ENCODE results near the gene ATP5MG.
"Not testable (repeated sequence)": the region's sequence is repeated elsewhere in the genome, so short reads cannot be mapped to it uniquely, and the experiment has no call there.

ATP5MG gene

GRCh38 chr11:118406599-118407166 is 5.3 kb downstream of the ATP5MG start:
- peak; percentile 78 for DNase-seq (ENCODE audit: low read depth)
- TF ChIP-seq CTCF (conservative IDR thresholded peaks at IDR 0.05; ENCODE audit: low read depth, low read length), result no peak

GRCh38 chr11:118410055-118410745 is 8.8 kb downstream of the ATP5MG start:
- H3K4me3 ChIP-seq (ENCODE audit: low read depth, low read length), result no peak overlapping the region
- TF ChIP-seq CTCF (conservative IDR thresholded peaks at IDR 0.05; ENCODE audit: low read depth, low read length), result no peak
- no peak for DNase-seq (ENCODE audit: low read depth)

More at GRCh38 chr11:118406599-118407166, 5.3 kb downstream of the ATP5MG start:
- H3K4me3 ChIP-seq (ENCODE audit: low read depth, low read length), result no peak overlapping the region

GRCh38 chr11:118411530-118411929 is 10.1 kb downstream of the ATP5MG start:
- no peak for DNase-seq (ENCODE audit: low read depth)
- H3K4me3 ChIP-seq (ENCODE audit: low read depth, low read length), result no peak overlapping the region
- TF ChIP-seq CTCF (conservative IDR thresholded peaks at IDR 0.05; ENCODE audit: low read depth, low read length), result no peak

GRCh38 chr11:118412921-118413320 is 11.5 kb downstream of the ATP5MG start:
- DNase-seq (ENCODE audit: low read depth), result no peak
- no peak for TF ChIP-seq CTCF (conservative IDR thresholded peaks at IDR 0.05; ENCODE audit: low read depth, low read length)
- H3K4me3 ChIP-seq (ENCODE audit: low read depth, low read length), result no peak overlapping the region

- DNase-seq (ENCODE audit: low read depth), result no peak
Observed at GRCh38 chr11:118415062-118415738, 13.8 kb downstream of the ATP5MG start.

GRCh38 chr11:118415739-118416068 is 14.3 kb downstream of the ATP5MG start:
- H3K4me3 ChIP-seq (ENCODE audit: low read depth, low read length), result no peak overlapping the region
- TF ChIP-seq CTCF (conservative IDR thresholded peaks at IDR 0.05; ENCODE audit: low read depth, low read length), result no peak
- peak; percentile 96 for DNase-seq (ENCODE audit: low read depth)

More at GRCh38 chr11:118415062-118415738, 13.8 kb downstream of the ATP5MG start:
- no peak overlapping the region for H3K4me3 ChIP-seq (ENCODE audit: low read depth, low read length)
- TF ChIP-seq CTCF (conservative IDR thresholded peaks at IDR 0.05; ENCODE audit: low read depth, low read length), result no peak

GRCh38 chr11:118416900-118417299 is 15.5 kb downstream of the ATP5MG start:
- not testable (repeated sequence) for H3K4me3 ChIP-seq (ENCODE audit: low read depth, low read length); DNase-seq (ENCODE audit: low read depth)
